ENCODE data around the gene PPM1B.
"Not testable (repeated sequence)": the region's sequence is repeated elsewhere in the genome, so short reads cannot be mapped to it uniquely, and the experiment has no call there.

Gene PPM1B

DNA sequence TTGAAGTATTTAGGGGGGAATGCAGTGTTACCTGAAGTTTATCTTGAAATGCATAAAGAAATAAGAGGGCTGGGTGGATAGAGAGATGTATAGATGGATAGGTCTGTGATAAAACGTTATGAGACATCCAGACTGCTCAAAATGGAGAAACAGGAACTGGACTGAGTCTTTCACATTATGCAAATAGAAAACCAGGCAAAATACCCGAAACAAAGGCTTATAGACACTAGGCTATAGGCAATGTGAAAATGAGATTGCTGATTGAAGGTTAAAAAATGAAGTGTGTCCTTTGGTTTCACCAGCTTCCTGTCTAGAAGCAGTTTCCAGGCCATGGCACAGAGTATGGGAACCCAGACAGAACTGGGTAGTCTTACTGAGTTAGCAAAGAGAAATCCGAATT is 81.7 kb downstream of the PPM1B start:
- no peak for DNase-seq (ENCODE audit: low read depth, low spot score)

GRCh38 chr2:44254023-44254422 is 85.3 kb downstream of the PPM1B start:
- no peak for DNase-seq (ENCODE audit: low read depth, low spot score)

GRCh38 chr2:44255704-44256103 is 87.0 kb downstream of the PPM1B start:
- not testable (repeated sequence) for DNase-seq (ENCODE audit: low read depth, low spot score)

DNA sequence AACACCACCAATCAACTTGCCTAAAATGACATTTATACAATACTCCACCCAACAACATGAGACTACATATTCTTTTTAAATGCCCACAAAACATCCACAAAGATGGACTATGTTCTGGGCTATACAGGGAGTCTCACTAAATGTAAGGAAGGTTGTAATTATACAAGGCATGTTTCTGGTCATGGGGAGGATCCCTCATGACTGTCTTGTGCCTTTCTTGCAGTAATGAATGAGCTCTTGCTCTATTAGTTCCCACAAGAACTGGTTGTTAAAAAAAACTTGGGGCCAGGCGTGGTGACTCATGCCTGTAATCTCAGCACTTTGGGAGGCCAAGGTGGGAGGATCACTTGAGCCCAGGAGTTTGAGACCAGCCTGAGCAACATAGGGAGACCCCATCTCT is 89.1 kb downstream of the PPM1B start:
- DNase-seq (ENCODE audit: low read depth, low spot score): not testable (repeated sequence)

DNA sequence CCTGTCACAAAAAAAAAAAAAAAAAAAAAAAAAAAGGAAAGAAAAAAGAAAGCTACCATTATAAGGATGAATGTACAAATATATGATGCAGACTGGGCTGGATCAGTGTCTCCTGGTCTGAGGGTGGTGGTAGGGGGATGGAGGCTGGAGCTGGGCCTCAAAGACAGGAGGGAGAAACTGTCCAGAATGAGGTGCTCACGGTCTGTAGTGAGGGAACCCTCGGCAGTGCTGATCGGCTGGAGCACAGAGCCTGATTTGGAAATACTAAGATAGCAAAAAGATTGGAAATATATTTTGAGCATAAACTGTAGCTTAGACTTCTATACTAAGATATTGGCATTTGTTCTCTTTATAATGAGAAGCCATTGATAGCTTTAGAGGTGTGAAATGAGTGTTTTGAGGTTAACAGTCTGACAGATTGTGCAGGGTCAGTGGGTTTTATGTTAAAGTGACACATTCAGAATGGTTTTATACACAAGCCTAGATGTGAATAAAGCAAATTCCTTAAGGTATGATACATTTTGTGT is 98.7 kb downstream of the PPM1B start:
- DNase-seq (ENCODE audit: low read depth, low spot score): no peak

GRCh38 chr2:44267796-44268648 is 99.3 kb downstream of the PPM1B start:
- DNase-seq (ENCODE audit: low read depth, low spot score): no peak

DNA sequence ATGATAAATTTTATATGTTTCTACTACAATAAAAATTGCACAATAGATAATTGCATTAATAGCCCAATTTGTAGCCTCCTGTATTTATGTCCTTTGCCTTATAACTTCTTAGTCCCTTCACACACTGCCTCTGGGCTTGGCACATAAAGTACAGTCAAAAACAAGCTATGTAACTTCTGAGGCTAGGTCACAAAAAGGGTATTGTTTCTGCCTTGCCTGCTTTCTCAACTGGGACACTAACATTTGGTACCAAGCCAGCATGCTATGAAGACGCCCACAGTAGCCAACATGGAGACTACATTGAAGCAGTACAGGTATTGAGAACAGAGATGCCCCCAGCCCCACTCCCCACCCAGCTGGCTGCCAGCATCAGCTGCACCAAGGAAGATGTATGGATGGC is 101.2 kb downstream of the PPM1B start:
- no peak for DNase-seq (ENCODE audit: low read depth, low spot score)

GRCh38 chr2:44271296-44271695 is 102.6 kb downstream of the PPM1B start:
- no peak for DNase-seq (ENCODE audit: low read depth, low spot score)

- no peak for DNase-seq (ENCODE audit: low read depth, low spot score)
Measured at GRCh38 chr2:44273076-44273475, 104.4 kb downstream of the PPM1B start.

GRCh38 chr2:44273596-44273995 is 104.9 kb downstream of the PPM1B start:
- DNase-seq (ENCODE audit: low read depth, low spot score): no peak

DNA sequence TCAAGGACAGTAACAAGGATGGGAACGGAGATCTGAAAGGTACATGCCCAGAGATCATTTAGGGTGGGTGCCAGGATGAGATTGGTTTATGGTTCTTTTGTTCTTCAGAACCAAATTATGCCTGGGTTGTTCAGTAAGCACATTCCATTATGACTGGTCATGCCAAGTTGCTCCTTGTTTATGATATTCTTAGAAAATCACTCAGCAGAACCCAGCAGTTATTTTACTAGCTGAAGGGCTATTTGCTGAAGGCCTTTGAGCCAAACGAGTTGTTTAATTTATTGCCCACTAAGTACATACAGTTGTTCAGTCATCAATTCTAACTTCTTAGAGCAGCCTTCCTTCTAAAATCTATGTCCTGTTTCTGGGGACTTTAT is 107.2 kb downstream of the PPM1B start:
- no peak for DNase-seq (ENCODE audit: low read depth, low spot score)

- no peak for DNase-seq (ENCODE audit: low read depth, low spot score)
Measured at GRCh38 chr2:44277541-44277940, 108.9 kb downstream of the PPM1B start.

GRCh38 chr2:44280869-44281268 is 112.2 kb downstream of the PPM1B start:
- no peak for DNase-seq (ENCODE audit: low read depth, low spot score)

Measured in activated naive CD8-positive, alpha-beta T cell treated with anti-CD3 and anti-CD28 coated beads, Interleukin-2, amount 50 U/mL, for 16 hours (primary cell).